ENCODE results near the gene KCNC1.

Gene KCNC1

DNA sequence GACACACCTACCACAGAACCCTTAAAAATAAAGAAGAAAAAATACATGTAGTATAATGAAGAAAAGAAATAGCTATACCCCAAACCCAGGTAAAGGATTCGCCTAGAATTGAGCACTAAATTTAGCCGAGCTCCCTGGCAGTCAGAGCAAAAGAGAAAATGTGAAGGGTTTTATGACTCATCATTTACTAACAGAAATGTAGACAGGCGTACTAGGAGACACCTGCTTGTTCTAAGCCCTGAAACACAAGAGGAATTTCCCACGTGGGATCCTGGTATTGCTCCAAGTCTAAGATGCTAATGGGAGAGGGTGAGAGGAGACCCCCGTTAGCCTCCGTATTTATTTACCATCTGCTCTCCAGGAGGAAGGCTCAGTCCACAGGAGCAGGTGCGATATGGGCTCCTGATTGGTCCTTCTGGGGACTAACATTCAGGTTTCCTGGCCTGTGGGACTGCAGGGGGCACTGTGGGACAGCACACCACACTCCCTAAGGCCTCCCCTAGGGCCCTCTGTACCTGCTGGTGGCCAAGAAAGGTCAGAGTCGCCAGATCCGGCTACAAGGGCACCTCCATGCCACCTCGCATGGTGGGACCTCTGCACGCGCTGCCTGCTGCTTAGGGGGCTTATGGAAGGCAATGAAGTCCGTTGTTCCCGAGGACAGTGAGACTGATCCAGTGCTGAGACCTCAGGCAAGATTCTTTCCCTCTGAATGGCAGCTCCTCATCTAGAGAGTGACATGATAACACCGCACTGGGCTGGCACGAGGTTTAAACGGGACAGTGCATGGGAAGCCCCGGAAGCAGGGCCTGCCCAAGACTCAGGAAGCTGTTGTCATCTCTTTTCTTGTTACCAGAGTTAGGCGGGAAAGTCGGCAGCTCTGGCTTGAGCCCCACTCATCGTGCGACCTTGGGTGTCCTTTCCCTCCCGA lies 25.8 kb downstream of the KCNC1 start:
- DNase-seq = peak; percentile 38 to 39

DNA sequence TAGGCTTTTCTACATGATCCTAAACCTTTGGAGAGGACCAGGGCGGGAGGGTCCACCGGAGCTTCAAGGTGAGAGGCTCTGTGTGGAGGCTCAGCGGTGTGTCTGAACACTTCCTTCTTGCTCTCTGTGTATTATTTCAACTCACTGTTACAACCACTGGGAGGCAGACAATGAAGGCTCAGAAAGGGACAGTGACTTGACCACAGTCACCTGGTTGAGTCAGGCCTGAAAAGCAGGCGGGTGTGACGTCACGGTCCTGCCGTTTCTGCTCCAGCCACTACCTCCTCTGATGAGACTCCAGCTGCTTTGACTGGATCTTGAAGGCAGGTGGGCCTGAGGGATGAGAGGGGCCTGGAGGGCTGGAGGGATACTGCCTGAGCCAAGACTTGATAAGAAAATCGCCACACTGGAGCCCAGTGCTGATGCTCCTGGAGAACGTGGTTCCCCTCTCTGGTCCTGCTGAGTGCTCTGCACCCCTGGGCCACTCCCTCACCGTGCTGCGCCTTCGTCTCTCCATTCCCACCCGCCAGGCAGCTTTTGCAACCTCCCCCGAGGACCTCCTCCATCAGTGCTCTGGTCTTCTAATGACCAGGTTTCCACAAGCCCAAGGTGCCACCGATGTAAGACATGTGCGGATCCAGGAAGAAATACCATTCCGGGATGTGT lies 27.9 kb downstream of the KCNC1 start:
- DNase-seq = peak; percentile 8 to 19

DNA sequence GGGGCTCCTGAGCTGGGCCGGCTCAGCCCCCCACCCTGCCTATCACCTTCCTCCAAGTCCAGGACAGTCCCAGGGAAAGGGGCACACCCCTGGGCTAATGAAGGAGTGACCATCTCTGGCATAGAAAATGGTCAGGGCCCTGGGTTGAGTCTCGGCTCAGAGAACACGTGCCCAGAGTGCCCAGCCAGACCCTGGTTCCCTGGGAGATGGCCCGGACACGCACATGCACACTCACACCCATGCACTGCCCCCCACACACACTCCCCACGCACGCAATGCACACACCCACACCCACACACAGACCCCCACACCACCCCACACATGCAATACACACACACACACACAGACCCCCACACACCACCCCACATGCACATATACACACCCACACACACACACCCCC lies 28.7 kb downstream of the KCNC1 start:
- no peak for DNase-seq

DNA sequence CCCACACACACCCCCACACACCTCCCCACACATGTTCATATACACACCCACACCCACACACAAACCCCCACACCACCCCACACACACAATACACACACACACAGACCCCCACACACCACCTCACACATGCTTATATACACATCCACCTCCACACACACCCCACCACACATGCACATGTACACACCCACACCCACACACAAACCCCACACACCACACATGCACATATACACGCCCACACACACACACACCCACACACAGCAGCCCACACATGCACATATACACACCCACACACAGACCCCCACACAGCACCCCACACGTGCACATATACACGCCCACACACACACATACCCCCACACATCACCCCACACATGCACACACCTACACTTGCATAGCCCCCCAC lies 29.1 kb downstream of the KCNC1 start:
- DNase-seq = no peak

DNA sequence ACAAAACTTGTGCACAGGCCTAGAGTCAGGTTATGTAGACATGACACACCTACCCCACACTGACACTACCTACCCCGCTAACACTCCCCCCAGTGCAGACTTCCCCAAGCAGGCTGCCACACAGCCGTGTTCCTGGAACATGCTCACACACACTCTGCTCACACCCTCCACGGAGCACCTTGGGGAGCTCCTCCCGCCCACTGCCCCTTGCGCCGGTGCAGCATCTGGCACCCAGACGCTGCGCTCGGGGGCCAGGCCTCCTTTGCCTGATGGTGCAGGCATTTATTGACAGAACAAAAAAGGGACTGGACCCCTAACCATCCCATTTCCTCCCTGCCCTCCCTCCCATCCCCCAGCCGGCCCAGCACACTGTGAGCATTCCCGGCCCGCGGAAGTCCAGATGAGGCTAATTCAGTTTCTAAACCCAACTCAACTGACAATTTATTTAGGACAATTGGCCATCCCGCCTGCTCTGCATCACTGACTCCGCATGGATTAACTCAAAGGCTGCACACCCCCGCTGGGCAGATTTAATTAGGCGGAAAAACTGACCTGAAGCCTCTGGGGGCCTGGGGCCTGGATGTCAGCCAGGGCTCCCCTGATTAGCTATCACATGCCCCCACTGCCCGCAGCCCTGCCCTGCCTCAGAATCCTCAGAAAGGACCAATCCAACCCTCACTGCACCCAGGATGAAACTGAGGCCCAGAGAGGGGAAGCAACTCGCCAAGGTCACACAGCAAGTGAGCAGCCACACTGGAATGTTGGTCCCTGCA lies 30.1 kb downstream of the KCNC1 start:
- no peak for DNase-seq

DNA sequence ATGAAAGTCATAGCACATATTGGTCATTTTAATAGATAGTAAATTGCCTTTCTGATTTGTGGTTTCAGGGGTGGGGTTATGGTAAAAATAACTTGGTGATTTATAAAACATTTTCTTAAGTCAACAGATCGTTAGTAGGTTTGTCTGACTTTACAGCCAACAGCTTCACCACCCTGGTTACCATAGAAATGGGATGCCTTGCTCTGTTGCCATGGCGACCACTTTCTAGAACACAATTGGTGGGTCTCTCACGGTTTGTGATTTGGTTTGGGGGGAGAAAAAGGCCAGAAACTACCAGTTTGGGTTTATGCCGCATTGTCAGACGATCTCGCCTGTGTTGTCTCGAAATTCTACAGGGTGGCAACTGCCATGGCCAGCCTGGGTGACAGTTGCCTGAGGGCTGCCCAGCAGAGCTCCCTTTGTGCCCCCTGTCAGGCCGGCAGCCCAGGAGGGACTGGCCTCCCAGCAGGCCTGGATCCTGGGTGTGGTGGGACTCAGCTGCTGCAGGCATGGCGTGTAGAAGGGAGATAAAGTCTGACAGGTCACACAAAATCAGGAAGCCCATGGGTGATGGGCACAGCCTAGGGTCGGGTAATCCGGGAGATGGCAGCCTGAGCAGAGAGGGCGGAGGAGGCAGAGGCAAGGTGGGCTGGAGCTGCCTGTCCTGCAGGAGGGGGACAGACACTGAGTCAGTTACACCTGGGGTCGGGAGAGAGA lies 30.9 kb downstream of the KCNC1 start:
- no peak for DNase-seq

DNA sequence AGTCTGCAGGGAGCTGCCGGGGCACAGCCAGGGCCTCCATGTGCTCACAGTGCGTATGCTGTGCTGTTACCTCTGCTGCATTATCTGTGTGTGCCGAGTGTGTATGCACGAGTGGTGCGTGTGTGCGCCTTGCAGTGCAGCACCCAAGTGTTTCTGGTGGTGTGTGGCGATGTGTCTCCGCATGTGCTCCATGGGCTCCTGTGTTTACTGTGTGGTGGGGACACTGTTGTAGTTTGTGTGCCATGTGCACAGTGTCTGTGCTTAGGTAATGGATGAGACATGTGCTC lies 31.4 kb downstream of the KCNC1 start:
- no peak for DNase-seq

DNA sequence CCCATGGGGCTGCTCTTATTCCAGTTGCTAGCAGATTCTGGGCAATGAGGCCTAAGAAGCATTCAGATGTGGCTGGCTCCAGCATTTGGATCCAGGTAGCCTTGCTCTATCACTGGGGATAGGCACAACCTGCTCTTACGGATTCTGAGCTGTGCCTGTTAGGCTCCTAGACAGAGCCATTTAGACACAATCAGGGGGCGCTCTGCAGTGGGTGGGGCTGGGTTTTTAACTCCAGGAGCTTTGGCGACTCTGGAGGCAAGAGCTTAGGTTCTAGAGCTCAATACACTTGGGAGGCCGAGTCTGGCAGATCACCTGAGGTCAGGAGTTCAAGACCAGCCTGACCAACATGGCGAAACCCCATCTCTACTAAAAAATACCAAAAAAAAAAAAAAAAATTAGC lies 32.0 kb downstream of the KCNC1 start:
- DNase-seq = no peak

DNA sequence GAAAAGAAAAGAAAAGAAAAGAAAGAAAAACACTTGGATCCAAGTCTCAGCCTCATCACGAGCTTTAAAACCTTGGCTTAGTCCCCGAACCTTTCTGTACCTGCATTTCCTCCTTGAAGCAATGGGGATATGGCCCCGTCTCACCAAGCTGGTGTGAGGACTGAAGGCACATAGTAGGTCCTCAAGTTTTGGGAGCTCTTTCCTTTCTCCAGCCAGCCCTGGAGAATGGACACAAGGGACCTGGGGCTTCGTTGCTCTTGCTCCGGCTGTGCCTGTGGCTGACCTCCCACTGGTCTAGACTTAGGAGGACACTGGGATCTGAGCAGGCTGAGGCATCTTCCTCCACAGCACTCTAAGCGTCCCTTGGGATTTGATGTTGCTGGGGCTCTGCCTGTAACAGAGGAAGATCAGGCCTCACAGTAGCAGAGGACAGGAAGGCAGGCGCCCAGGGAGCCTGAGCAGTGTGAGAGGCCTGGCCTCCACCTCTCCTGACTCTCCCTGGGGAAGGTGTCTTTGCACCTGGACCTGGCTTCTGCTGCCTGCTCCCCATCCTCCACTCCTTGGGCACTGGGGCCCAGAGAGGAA lies 32.8 kb downstream of the KCNC1 start:
- DNase-seq = no peak

DNA sequence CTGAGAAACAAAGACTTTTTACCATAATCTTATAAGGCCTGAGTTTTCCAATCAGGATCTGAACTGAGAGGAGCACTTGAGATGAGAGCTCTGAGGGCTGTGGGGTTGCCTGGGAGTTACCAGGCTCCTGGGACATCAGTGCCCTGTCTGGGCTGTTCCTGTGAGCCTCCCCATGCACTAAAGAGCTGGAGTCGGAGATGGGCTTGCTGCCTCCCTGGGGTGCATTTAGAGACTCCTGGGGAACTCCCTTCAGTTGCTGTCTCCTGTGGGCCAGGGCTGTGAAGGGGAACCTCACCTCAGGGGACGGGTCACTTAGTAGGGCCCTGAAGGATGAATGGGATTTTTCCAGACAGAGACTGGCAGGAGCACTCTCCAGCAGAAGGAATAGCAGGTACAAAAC lies 33.3 kb downstream of the KCNC1 start:
- DNase-seq = no peak

DNA sequence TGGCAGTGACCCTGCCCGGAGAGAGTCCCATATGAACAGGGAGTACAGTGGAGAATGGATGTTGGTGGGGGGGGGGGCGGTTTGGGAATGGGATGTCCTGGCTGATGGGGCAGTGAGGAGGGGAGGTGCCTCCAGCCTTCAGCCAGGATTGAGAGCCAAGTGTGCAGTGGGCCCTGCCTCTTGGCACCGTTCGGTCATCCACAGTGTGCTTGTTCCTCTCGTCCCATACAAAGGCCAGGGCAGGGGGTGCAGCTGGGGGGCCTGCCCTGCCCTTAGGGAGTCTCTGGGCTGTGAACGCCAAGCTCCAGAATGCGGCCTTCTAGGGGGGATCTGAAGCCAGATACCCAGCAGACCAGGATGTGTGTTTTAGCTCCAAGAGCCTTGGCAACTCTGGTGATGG lies 34.0 kb downstream of the KCNC1 start:
- no peak for DNase-seq

DNA sequence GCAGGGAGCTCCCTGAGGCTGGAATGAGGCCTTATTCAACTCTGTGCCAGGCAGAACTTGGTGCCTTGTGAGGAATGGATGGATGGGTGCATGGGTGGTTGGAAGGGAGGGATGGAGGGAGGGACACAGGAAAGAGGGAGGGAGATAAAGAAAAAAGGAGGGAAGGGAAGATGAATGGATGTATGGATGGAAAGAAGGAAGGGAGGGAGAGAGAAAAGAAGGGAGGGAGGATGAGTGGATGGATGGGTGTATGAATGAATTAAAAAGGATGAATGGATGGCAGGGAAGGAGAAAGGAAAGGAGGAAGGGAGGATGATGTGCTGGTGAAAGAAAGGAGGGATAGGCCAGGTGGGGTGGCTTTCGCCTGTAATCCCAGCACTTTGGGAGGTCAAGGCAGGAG lies 34.6 kb downstream of the KCNC1 start:
- DNase-seq = no peak

DNA sequence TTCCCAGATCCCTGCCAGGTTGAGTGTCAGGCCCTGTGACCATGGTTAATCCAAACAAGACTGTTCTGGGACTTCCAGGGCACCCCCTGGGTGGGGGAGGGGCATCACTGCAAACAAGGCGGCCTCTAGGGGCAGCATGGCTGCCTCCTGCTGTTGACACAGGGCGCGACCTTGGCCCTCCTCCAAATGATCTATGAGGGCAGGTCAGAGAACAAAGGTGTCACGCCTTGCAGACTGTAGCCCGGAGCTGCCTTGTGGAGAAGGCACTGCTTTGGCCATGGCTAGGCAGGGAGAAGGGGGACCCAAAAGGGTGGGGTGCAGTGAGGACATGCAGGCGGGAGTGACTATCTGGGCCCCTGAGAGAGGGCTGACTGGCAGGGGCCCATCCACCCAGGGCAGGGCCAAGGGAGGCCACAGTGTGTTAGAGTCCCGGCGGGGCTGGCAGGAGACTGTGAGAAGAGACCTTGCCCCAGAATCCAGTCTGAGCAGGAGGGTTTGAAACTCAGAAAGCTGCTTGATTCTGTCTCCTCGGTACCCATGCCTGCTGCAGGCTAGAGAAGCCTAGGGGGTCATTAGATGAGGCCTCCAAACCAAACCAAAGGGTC lies 35.6 kb downstream of the KCNC1 start:
- DNase-seq = no peak

DNA sequence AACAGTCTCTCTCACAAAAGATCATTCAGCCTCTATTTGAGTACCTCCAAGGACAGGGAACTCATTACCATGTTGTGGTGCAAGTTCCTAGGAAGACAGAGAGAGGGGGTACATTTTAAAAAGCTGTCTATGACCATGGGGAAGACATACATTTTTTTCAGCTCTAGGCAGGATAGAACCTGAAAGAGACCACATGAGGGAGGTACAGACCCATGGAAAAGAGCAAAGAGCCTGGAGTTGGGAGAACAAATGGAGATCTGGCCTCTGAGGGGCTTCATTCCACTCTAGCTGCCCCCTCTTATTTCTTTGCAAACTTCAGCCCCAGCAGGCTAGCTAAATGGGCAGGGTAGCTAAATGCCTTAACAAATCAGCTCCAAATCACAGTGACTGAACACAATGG lies 36.3 kb downstream of the KCNC1 start:
- no peak for DNase-seq

DNA sequence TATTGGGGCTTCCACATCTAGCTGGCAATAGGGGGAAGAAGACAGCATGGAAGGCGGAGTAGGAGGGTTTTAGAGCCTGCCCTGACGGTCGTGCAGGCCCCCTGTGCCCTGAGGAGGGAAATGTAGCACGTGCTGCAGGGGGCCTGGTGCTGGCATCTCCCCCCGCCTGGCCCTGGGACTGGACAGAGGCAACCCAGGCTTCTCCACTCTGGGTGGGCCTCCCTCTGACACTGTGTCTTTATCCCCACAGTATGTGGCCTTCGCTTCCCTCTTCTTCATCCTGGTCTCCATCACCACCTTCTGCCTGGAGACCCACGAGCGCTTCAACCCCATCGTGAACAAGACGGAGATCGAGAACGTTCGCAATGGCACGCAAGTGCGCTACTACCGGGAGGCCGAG lies 36.8 kb downstream of the KCNC1 start:
- DNase-seq = no peak

DNA sequence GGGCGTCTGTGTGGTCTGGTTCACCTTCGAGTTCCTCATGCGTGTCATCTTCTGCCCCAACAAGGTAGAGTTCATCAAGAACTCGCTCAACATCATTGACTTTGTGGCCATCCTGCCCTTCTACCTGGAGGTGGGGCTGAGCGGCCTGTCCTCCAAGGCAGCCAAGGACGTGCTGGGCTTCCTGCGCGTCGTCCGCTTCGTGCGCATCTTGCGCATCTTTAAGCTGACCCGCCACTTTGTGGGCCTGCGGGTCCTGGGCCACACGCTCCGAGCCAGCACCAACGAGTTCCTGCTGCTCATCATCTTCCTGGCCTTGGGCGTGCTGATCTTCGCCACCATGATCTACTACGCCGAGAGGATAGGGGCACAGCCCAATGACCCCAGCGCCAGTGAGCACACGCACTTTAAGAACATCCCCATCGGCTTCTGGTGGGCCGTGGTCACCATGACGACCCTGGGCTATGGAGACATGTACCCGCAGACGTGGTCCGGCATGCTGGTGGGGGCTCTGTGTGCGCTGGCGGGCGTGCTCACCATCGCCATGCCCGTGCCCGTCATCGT lies 37.3 kb downstream of the KCNC1 start:
- DNase-seq = no peak

DNA sequence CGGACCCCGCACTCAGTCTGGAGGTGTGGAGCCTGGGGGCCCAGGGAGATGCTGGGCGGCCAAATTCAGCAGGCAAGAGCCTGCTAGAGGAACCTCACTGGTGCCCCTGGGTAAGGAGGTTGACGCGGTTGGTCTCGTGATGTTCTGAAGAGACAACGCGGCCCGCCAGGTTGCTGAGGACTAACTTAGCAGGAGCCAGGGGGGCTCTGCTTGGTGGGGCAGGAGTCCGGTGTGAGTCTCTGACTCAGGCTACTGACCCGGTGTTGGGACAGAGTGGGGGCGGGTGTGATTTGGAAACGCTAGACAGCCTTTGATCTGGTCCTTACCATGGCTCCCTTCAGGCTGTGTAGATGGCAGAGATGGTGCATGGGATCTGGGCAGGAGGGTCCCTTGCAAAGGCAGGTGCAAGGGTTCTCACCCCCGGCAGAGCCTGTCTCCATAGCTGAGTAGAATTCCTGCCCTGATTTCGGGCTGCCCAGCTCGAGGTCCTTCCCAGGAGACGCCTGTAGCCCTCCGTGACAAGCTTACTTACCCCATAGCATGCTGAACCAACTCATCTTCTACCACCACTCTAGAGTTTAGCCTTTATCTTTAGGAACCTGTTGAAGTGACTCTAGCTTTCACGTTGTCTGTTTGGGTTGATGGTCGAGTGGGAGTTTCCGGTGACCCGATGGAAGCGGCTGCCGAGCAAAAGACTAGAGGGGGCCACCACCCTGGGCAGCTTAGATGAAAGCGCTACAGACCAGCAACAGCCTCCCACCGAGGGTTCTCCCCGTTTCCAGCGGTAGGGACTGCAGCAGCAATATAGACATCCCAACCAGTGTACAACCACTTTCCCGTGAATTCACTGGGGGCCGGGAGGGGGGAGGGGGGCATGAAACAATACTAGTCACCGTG lies 38.4 kb downstream of the KCNC1 start:
- no peak for DNase-seq

DNA sequence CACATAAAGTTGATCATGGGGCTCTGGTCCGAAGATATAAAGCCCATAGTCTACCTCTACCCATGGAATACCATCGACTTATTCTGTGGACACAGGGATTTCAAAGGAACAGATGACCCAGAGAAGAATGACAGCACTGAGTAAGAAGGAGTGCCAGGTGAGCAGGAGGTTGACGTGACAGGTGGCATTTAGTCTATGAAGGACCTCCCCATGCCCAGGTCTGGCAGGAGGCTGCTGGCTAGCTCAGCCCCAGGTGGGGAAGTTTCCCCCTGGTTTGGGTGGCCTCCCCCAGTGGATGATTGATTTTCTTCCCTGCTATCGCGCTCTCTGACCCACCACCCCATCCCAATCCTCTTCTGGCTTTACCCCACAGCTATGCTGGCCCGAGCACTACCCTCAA lies 39.1 kb downstream of the KCNC1 start:
- no peak for DNase-seq

DNA sequence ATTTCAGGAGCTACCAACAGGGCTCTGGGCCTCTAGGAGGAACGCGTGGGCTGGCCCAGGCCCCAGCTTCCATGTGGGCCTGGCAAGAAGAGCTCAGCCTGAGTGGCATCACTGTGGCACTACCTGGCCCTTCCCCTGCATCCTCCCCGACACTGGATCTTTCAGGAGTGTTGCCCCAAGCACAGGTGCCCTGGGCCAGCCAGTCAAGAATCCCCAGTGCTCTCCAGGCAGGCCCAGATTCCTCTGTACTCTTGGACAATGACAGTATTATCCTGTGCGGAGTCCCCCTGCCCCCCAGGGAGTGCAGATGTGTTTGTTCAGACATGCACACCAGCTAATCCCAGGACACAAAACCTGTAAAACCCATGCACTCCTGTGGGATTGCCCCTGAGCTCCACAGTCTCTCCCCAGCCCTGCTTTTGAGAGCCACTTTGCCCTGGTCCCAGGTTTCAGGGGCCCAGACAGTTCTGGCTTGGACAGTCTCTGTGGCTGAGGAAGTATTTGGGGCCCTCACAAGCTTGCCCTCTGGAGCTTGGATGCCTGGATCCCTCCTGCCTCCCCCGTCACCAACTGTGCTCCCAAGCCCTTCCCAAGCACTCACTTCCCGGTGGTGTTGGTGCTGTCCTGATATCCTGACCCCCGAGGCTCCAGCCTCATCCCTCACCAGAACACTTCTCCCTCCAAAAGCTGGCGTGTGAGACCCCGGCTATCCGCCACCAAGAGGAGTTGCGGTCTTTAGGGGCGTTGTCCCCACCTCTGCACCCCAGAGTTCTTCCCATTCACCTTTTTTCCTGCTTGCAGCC lies 39.9 kb downstream of the KCNC1 start:
- no peak for DNase-seq

DNA sequence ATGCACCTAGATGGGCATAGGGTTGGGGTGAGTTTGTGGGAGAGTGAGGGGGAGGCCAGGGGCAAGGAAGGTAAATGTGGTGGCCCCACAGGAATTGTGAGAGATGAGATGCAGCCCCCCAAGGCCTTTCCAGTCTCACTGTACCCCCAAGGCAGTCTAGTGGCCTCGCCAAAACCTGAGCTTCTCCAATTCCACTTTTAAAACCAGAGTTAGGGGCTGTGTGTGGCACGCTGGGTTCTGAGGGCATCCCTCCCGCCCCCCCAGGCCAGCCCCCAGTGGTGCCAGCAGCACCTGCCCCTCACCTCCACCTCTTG lies 40.4 kb downstream of the KCNC1 start:
- no peak for DNase-seq
